B cell (primary cell): ENCODE results near the gene SENP1.

Experiments
- CTCF ChIP-seq: fragments of 200-600 bp; IDR thresholded peaks from one replicate; pipeline ENCODE4 v1.8.0; 2022; ENCODE audit warnings: antibody characterized with exemption, mild to moderate bottlenecking
- EZH2 ChIP-seq: IDR thresholded peaks from 2 replicates; pipeline ENCODE4 v1.6.1; 2012; ENCODE audit warnings: borderline replicate concordance, low read depth, mild to moderate bottlenecking, moderate library complexity, low read length; ENCODE audit not compliant: insufficient read depth, poor library complexity, severe bottlenecking

GRCh38 chr12:48044396-48044795 lies 61.5 kb downstream of the SENP1 start:
- TF ChIP-seq CTCF (no peak), EZH2 (no peak)
